RCC 7860 (cell line): ENCODE data around the gene LOXL1.
A peak's percentile ranks its signal among the peaks of the same experiment; 100 is the strongest.

Experiments
- DNase-seq: peaks from one replicate; pipeline ENCODE4 v3.0.0-alpha.2; 2015; ENCODE audit warnings: low spot score
- FAIRE-seq: peaks from 2 replicates; lab custom pipeline; 2012; peaks lifted over from hg19 to GRCh38; lab: Jason Lieb, UNC

The LOXL1 gene

DNA sequence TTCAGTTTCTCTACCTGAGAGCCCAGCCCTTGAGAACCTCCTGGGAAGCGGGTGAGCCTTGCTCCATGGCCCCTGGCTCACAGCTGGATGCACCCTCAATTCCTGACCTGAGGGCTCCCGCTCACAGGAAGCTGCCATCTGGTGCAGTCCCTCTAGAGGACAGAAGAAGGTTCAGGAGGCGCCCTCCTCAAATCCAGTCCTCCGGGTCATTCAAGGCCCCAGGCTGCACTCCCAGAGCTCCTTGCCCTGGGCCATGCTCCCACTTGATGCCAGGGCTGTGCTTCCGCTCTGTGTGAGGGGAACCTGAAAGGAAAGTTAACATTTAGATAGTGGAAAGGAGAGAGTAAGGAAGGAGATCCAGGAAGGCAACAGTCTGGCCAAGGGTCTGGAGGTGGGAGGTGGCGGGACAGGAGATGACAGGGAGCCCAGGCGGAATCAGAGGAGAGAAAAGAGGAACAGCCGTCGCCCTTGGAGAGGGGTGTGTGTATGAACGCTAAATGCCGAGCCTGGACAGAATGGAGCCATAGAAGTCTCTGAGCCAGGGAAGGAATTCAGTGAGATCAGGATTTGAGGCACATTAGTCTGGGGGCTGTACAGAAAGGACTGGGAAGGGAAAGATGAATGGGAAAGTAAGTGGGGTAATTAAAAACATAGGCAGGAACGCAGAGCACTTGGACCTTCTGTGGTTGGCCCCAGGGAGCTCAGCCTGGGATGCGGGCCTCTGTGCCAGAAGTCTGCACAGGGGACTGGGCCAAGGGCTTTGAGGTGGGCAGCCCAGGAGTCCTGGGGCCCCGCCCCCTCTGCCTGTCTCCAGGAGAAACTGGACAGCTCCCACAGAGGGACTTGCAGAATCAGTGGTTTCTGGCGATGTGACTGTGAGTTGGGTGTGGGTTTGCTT is 26.8 kb upstream of the LOXL1 start:
- FAIRE-seq (no peak), DNase-seq (no peak)

GRCh38 chr15:73900095-73900712 is 26.1 kb upstream of the LOXL1 start:
- FAIRE-seq (no peak), DNase-seq (no peak)

DNA sequence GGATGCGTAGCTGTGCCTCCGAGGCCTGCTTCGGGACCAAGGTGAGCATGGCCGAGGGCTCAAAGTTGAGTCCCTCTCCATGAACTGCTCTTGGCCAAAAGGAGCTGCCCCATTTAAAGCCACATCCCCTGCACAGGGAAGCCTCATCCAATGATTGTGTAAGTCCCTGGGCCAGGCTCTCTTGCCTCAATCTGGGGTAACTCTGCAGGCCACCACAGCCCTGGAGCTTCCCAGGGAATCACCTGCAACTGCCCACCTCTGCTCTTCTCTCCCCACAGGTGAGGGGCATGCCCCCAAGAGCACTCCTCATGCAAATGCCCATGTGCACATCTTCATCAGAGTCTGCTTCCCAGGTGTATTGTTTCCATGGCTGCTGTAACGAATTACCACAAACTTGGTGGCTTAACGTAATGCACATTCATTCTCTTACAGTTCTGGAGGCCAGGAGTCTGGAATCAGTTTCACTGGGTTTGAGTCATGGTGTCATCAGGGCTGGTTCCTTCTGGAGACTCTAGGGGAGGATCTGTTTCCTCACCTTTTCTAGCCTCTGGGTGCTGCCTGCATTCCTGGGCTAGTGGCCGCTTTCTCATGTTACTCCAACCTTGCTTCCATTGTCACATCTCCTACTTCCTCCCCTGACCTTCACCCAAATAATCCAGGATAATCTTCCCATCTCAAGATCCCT is 25.0 kb upstream of the LOXL1 start:
- DNase-seq (no peak), FAIRE-seq (no peak)

GRCh38 chr15:73902121-73903020 is 23.9 kb upstream of the LOXL1 start:
- FAIRE-seq (no peak), DNase-seq (no peak)

- FAIRE-seq, result no peak
- DNase-seq, result no peak
These were observed 22.0 kb upstream of the LOXL1 start for GRCh38 chr15:73904026-73904815.

GRCh38 chr15:73905225-73905827 is 20.9 kb upstream of the LOXL1 start:
- FAIRE-seq (no peak), DNase-seq (no peak)

- no peak for FAIRE-seq
- no peak for DNase-seq
These were observed 19.8 kb upstream of the LOXL1 start for GRCh38 chr15:73906346-73907034.

- FAIRE-seq (no peak), DNase-seq (no peak)
These were observed 19.2 kb upstream of the LOXL1 start for GRCh38 chr15:73907035-73907408.

DNA sequence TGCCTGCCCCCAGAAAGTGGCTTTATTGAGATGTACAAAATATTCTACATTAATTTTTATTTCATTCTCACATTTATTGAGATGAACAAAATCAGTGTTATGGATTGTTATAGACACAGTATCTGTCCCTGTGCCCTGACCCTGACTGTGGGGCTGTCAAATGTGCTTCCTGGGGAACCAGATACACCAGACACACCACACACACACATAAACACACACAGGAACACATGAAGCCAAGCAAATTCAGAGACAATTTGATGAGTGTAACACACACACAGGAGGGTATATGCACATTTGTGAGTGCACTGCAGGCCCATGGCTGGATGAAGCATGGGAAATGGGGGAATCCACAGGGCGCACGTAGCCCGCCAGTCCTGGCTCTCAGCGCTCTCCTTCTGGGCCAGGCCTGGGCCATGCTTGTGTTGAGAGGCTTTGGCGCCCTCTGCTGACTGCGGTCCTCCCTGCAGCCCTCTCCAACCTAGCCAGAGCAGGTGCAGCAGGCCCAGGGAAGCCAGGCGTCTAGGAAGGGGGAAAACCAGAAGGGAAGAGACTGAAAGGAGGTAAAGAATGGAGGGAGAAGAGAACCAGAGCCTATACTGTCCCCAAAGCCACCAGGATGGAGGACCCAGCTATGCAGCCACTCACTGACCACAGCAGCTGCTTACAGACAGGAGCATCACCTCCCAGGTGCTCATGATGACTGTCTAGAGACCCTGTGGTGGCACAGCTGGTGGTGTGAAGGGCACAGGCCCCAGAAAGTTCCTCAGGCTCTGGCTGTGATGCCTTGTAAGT is 18.0 kb upstream of the LOXL1 start:
- FAIRE-seq, result no peak

DNA sequence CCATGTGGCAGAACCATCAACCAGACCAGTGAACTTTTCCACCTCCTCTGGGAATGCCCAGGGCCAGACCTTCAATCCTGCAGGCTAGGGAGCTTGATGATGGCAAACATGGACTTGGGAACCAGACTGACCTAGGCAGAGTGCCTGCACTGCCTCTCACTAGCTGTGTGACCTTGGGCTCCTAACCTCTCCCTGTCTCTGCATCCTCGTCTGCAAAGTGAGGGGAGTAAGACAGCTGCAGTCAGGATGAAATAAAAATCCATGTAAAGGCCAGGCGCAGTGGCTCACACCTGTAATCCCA is 17.5 kb upstream of the LOXL1 start:
- DNase-seq, result no peak

More for the DNA sequence above, 18.0 kb upstream of the LOXL1 start:
- peak; percentile 35 for DNase-seq

DNA sequence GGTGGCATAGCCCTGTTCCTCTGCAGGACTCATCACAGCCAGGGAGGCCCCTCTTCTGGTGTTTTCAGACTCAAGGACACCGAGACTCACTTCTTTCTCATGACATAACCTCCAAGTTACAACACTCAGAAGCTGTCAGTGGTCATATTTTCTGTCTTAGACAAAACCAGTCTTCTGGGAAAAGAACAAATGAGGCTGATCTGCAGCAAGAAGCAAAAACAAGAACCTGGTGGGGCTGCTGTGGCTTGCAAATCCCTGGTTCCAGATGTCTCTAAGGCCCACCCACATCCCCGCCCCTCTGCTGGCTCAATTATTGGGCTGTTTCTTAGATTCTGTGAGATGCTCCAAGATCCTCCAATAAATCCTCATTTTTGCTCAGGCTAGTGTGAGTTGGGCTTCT is 16.6 kb upstream of the LOXL1 start:
- FAIRE-seq (no peak), DNase-seq (no peak)

More for the DNA sequence above, 17.5 kb upstream of the LOXL1 start:
- FAIRE-seq, result no peak

DNA sequence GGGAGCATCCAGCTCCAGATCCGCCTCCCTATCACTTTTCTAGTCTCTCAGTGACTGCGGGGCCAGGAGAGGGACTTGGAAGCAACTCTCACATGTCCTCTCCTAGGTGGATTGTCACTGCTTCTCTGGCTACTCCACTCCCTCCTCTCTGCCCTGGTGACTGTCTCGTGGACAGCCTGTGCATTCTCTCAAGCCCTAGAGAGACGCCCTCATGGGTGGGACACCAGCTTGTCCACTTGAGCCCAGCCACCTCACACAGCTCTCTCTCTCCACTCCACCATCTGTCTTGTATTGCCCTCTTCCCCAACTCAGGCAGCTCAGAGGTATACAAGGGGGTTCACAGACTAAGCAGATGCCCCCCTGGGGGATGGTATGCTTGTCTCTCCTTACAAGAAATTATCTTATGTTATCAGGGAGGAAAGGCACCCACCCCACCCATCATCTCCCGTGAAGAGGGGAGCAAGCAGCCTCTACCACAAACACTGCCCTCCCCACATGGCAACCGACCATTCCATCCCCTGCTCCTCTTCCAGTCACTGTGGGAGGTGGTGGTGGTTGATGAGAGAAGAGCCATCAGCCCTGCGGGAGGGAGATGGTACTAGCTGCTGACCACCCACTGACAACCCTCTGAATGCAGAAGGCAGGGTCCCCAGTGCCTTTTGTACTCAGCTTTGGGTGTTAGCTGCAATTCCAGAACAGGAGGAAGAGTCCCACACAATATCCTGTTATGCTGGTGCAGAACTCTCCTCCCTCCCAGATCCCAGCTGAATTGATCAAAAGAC is 15.5 kb upstream of the LOXL1 start:
- DNase-seq (no peak), FAIRE-seq (no peak)

- DNase-seq (no peak), FAIRE-seq (no peak)
These were observed 14.1 kb upstream of the LOXL1 start for GRCh38 chr15:73912030-73912596.

GRCh38 chr15:73914145-73914544 is 12.1 kb upstream of the LOXL1 start:
- FAIRE-seq, result no peak
- no peak for DNase-seq

DNA sequence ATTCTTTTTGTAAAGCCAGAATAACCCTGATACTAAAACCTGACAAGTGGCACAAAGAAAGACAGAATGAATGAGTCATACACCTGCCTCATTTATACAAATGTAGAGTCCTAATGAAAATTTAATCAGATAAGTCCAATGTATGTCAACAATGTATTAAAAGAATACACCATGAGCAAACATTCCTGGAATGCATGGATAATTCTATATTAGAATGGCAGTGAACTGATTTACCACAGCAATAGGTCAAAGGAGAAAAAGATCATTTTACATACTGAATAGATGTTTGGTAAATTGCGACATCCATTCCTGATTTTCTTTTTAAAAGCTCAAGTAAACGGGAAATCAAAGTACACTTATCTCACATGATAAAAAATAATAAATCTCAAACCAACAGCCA is 11.2 kb upstream of the LOXL1 start:
- FAIRE-seq, result no peak
- DNase-seq, result no peak

DNA sequence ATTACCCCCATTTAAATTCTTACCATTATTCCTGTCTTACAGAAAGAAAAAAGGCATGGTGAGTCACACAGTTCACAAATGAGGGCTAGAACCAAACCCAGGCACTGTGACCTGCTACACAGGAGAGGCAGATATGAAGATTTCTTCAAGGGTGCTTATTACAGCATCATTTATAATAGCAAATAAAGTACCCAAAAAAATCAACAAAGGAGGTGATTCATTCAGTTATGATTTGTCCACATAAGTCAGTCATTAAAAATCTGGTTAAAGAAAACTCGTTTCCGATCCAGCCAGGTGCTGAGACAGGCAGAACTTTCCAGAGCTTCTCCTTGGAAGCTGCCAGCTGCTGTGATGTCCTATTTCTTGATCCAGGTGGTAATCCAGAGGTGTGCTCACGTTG is 7.5 kb upstream of the LOXL1 start:
- no peak for DNase-seq
- no peak for FAIRE-seq

DNA sequence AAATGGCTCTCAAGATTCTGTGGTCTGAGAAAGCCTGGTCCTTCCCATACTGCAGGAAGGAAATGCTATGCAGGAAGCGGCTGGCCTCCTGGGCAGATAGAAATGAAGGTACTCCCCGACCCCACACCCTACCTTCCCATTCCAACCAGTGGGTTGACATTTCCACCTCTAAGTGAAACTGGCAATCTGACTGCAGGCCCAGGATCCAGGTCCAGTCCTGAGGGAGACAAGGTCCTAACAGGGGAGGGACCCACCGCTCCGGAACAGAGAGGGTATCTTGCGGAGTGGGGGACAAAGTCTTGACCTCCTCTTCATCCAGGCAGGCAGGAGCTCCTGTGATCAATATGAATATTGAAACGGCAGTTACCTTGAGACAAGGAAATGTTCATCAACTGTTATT is 6.6 kb upstream of the LOXL1 start:
- FAIRE-seq (no peak), DNase-seq (no peak)
